Stimulated activated CD4-positive, alpha-beta T cell treated with anti-CD3 and anti-CD28 coated beads, Interleukin-12 subunit alpha, Interleukin-12 subunit beta, amount 100 ng/mL, for 24 hours (primary cell): ENCODE measurements around the gene MPPED2.

Experiments used
- DNase-seq, 2 experiments: peaks; one replicate each; pipeline ENCODE4 v3.0.0-alpha.2; 2020; ENCODE audit warnings: low read depth in 2 of 2

Gene MPPED2

DNA sequence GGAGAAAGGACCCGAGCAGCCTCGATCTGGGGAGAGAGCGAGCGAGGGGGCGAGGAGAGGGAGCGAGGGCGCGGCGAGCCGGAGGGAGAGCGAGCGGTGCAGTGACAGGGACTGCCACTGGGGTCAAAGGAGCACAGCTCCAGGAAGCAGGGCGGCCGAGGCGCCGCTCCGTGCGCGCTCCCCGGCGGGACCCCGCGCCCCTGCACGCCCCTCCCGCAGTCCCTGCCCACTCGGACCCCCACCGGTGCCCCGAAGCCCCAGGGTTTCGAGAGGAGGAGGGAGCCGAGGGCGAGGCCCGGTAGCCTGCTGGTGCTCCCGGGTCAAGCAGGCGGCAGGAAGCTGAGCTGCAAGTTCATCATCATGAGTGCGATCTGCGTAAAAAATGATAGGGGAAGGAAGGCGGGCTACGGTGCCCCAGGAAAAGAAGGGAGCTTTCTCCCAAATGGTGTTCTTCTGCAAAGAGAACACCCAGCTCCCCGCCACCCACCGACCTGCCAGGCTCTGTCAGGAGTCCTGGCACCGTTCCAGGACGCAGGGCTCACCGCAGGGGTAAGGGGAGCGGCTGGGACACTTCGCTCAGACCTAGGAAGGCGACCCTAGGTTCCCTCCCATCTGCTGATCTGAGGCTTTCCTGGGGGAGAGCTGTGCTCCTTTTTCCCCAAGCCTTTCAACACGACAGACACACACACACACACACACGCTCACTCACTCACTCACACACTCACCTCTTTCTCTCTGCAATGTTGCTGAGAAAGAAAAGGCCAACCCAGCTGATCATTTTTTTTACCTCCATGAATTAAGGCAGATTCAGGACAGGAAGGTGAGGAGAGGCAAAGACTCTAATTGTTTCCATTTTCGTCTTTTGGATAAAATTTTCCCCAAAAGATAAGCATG lies at the start of gene MPPED2:
Gene MPPED2 (minus strand): TSS at position 103 of the 894 bp plus-strand sequence. CDS start 5,980 bp downstream, outside the sequence.
- DNase-seq: no peak

DNA sequence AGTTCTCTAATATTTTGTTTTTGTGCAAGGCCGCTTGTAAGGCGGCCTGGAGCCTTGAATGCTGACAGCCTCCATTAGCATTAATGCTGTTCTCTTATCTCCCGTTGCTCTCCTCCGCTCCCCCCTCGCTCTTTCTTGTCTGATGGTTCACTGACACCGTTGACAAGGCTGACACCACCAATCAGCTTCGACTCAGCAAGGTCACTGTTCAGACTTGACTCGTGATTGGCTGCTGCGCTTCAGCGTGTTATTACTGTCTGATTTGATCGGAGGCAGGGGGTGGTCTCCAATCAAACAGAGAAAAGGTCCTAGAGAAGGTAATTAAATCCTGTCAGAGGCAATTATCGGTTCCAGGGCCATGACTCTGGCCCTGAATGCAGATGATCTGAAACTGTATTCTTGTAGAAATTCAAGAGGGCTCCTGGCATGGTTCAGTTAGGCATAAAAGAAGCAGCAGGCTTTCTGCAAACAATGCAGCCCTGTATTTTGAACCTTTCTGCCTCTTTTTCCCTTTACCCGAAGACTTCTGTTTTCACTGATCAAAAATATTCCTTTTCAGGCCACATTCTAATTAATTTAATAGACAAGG lies 49.3 kb upstream of the MPPED2 start:
- no peak for DNase-seq

- no peak for DNase-seq
These were observed 45.0 kb upstream of the MPPED2 start for GRCh38 chr11:30631148-30631547.

DNA sequence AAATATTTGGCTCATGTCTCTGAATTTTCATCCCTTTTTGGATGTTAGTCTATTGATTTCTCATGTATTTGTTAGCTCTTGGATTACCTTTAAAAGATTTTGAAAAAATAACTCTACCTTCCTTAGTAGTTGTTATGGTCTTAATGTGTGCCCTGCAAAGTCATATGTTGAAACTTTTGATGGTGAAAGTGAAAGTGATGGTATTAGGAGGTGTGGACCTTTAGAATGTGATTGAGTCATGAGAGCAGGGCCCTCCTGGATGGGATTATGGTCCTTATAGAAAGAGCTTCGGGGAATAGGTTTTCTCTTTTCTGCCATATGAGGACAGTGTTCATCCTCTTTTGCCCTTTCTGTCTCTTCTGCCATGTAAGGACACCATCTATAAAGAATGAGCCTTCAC lies 33.6 kb upstream of the MPPED2 start:
- no peak for DNase-seq

DNA sequence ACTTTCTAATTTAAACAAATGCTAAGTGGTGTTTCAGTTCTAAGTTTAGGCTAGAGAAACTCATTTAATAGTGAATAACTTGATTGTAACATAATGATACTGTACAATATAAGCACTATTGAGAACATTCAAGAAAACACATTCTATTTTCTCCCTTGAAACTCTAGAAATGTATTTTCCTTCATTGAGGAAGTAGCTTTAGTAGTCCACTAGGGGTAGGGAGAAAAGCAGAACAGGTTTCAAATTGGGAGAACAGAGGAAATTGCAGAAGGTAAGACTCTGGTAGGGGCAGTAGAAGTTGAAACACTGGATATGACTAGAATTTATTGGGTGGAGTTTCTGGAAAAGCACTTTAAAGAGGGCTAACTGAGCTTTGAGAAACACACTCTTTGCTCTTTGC lies 31.6 kb upstream of the MPPED2 start:
- DNase-seq: no peak

GRCh38 chr11:30610628-30611027 lies 24.5 kb upstream of the MPPED2 start:
- no peak for DNase-seq

DNA sequence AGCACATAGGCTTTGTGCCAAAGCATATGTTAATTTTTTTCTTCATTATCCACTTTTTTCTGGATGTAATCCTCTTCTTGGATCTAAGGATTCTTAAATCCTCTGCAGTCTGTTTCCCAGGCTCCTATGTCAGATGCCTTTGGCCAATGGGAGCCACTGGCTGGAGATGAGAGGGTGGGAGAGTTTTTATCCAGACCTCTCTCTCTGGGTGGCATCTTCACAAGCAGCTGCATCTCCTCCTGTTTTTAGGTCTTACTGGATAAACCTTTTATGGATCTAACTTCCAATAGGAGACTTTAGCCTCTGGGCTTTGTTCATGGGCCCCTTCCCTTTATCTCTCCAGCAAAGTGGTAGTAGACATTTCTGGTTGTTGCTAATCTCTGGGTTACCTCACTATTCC lies 22.4 kb upstream of the MPPED2 start:
- DNase-seq: no peak

- DNase-seq: no peak
These were observed 19.0 kb upstream of the MPPED2 start for GRCh38 chr11:30605036-30605605.

DNA sequence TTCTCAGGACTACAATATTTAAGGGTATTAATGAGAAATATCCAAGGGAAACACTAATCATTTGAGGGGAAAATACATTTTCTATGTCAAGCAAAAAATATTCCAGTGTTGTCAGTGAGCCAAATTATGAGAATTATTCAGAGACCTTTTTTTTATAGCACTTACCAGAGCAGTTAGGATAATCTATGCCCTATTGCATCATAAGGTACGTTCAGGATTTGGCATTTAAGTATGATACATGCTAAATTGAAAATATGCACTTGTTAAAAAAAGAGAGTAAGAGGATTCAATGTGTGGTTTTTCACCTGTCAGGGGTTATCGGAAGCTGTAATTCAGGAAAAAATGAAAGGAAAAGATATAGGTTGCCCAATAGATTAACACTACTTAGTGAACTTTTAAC lies 17.2 kb upstream of the MPPED2 start:
- no peak for DNase-seq

- DNase-seq: no peak
These were observed 10.7 kb upstream of the MPPED2 start for GRCh38 chr11:30596832-30597231.

- DNase-seq: no peak
These were observed 9.8 kb upstream of the MPPED2 start for GRCh38 chr11:30595934-30596333.

GRCh38 chr11:30594646-30595411 lies 8.7 kb upstream of the MPPED2 start:
- no peak for DNase-seq

DNA sequence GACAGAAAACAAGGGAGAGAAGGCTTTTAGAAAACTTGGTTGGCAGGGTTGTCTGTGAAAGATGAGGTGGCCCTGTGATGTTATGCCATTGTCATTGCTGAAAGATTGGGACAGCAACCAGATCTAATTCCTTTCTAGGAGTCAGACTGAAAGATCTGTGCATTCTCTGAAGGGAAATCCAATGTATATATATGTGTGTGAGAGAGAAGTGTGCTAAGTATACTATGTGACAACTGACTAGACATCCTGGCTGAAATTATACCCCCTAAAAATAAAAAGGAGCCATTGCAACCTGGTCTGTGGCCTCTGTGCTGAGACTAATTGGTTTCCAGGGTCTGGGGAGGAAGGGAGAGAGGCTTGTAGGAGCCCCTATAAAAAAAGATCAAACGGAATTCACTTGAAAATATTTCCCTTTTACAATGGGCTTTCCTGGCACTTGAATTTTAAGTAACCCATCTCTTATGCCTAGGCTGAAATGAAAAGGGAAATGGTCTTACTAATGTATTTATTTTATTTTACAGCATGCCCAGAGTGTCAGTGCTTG lies 1.2 kb upstream of the MPPED2 start:
- DNase-seq: no peak

DNA sequence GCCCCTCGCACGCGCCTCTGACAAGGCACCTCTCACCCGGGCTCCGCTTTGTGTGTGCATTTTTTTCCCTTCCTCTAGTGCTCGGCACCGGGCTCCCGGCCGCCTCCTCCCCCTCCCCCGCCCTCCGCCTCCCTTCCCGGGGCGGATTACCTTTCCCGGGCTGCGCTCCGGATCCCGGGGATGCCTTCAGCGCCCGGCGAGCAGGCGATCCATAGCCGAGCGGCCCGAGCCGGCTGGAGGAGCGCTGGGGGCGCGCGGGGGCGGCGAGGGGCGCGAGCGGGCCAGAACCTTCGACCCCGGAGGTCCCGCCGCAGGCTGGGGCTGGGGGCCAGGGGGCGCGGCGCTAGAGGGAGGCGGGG lies 282 bp downstream of the MPPED2 start:
- DNase-seq: no peak

DNA sequence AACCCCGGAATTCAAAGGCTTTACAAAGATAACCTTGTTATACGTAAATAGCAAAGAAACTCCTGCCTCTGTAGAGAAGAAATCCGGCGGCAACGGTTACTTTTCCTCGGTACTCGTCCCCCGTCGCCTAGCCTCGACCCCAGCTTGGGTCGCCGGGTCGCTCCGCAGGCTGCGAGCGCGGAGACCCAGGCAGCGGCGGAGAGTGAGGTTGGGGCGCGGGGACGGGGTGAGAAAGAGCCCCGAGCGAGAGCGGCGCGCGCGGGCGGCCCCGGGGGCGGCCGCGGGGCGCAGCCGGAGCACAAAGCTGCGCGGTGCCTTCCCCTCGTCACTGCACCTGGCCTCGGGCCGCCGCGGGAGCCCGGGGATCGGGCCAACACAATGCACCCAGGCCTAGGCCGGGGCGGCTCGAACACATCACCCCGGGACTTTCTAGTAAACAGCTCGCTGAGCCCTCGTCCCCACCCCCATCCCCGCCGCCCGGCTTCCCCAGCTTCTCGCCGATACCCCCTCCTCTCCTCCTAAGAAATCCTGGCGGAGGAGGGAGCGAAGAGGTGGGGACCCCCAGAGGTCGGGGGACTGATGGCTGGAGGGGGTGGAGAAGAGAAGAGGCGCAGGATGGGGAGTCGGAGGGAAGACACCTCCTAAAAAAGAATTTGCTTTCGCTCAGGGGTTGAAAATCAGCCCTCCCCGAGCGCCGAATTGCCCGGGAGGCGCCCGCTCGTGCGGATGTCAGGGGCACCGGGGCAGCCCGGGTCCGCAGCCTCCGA lies 845 bp downstream of the MPPED2 start:
- DNase-seq: no peak

DNA sequence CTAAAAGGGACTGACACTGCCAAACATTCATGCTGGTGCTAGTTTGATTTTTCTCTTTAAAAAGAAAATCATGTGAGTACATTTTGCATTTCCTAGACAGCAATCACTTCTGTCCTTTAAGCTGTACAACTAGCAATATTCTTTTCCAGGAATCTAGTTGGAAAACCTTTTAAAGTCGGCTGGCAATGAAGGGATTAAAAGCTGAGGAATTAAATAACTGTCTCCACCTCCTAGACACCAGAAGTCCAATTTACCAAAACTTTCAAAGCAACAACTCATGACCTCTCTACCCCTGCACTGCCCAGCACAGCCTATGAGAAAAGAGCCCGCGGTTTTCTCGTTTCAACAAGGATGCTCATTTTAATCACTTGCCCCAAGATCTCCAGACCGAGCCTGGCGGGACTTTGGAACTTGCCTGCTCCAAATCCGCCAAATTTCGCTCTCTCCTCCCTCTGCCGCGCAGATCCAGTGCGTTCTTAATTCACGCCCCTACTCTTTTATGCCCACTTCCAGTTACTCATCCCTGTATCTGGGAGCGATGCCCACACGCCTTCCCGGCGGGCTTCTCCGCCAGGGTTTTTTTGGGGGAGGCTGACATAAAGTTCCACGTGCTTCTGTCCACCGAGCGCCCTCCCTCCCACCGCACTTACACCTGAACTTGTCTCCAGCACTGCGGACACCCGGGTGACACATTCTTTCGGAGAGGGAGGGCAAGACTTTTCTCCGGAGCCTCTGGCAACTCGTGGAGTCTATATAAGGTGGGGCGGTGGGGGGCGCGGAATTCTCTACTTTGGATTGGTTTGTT lies 2.5 kb downstream of the MPPED2 start:
- DNase-seq: no peak

DNA sequence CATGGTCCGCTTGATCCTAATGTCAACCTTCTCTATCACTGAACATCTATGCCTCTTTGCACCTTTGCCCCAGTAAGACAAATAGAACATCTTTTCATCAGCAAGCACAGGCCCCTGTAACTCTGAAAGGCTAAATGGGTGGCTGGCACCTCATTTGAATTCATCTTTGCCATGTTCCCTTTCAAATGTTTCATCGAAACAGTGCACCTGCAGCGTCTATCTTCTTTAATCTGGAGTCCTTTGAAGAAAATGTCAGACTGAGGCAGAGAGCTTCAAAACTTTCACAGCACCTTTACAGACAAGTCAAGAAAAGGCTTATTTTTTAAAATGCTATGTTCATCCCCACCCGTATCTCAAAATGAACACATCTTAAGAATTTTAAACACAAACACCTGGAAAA lies 3.4 kb downstream of the MPPED2 start:
- DNase-seq: no peak

- DNase-seq: no peak
These were observed 4.5 kb downstream of the MPPED2 start for GRCh38 chr11:30581675-30582074.

DNA sequence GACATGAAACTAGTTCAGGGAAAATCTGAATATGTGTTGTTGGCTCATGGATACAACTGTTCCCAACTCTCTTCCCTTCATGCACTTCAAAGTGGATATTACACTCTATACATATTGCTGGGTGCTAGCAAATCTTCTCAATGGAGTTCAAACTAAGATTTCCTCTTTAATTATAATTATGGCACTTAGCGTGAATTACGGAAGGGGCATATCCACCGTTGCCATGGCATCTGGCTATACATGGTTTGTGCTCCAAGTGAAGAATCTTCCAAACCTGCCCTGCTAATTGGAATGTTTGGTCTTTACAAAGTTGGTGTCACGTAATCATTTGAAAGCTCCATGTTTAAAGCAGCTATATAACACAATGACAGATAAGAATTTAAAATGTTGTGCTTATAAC lies 5.6 kb downstream of the MPPED2 start:
- DNase-seq: no peak

GRCh38 chr11:30579415-30580175 lies 6.6 kb downstream of the MPPED2 start:
- DNase-seq: no peak
